ENCODE data around the gene SHC3.

- no peak for TF ChIP-seq CTCF (conservative IDR thresholded peaks at IDR 0.05; ENCODE audit: low read depth, low read length)
- TF ChIP-seq EZH2 (IDR thresholded peaks at IDR 0.05; ENCODE audit: low read length, unreplicated experiment) = no peak
- no peak for TF ChIP-seq EZH2phosphoT487 (IDR thresholded peaks at IDR 0.05; ENCODE audit: borderline replicate concordance, low read length)
These were observed 10.8 kb downstream of the SHC3 start for GRCh38 chr9:89167788-89168187.
